ENCODE measurements around the gene CDC37.
A peak's percentile ranks its signal among the peaks of the same experiment; 100 is the strongest.
"Not testable (repeated sequence)": the region's sequence is repeated elsewhere in the genome, so short reads cannot be mapped to it uniquely, and the experiment has no call there.

The CDC37 gene

DNA sequence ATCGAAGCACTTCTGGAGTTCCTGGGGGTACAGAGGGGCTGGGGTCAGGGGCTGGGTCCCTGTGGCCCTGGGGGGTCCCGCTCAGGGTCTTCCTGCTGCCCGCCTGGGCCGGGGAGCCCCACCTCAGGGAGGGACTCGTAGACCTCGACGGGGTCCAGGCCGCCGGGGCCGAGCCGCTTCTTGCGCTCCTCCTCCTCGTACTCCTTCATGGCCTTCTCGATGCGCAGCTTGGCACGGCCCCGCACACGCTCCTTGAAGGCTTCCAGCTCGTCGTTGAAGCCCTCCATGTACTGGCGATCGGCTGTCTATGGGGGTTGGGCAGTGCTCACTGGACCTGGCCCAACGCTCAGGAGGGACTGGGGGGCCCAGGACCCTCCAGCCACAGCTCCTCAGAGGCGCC is 10.2 kb downstream of the CDC37 start:
- no peak for DNase-seq

DNA sequence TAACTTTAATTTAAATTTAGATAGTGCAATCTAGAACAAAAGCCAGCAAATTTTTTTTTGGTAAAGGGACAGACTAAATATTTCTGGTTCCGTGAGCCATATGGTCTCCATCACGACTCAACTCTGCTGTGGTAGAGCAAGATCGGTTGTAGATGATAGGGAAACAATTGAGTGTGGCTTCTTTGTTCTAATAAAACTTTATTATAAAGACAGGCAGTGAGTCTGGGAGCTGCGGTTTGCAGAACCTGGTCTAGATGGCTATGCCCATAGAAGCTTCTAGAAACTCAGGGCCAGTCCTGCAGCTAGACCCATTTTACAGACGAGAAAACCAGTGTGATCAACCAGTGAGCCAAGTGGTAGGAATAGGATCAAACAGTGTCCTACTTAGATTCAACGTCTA is 11.2 kb downstream of the CDC37 start:
- no peak for DNase-seq

DNA sequence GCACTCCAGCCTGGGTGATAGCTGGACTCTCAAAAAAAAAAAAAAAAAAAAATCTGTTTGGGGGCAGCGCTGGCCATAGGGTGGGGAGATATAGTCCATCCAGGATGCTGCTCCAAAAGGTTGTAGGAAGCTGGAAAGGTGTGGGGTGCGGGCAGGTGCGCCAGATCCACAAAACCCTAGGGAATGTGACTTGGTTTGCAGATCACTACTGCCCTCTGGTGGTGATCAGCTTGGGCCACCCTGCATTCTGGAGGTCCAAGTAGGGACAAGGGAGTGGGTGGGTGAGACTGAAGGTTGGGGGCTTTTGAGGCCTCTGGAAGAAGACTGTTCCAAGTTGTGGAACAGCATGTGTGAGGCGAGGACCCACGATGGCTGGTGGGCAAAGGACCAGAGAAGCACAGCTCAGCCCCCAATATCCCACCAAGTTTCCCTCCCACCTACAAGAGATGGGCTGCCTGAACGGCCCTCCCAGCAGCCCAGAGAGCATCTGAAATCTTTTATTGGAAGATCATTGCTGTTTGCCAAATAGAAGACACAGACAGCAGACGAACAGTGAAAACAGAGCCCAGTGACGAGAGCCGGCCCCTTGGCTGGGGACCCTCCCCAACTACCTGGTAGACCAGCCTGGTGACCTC is 12.6 kb downstream of the CDC37 start:
- peak; percentile 42 for DNase-seq

DNA sequence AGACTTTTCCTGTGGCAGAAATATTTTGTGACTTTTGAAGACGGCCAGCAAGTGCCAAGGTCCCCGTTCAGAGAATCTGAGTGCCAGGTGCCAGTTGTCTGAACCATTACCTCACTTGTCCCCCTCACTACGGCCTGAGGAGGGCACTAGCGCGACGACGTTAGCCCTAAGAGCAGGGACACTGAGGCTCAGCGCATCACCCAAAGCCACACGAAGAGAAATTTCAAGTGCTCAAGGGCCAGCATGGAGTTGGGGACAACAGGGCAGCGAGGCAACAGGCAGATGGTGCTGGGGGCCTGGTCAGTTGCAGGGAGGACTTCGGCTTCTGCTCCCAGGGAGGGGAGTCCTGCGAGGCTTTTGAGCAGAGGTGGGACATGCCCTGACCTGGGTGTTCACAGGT is 13.5 kb downstream of the CDC37 start:
- no peak for DNase-seq

DNA sequence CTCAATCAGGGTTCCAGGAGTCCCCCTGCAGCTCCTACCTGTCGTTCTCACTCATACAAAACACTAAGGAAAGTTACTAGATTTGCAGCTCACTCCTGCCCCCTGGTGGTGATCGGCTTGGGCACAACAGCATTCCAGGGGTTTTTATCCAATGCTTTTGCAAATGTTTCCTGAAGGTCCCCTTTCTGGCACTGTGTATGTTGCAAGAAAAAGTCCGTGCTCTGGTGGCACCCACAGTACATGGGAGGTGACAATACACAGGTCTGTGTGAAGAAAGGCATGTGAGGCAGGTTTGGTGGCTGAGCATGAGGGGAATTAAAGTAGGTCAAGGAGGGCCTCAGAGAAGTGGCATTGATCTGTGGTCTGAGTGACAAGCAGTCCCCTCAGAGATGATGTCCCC is 14.4 kb downstream of the CDC37 start:
- DNase-seq, result peak; percentile 73

DNA sequence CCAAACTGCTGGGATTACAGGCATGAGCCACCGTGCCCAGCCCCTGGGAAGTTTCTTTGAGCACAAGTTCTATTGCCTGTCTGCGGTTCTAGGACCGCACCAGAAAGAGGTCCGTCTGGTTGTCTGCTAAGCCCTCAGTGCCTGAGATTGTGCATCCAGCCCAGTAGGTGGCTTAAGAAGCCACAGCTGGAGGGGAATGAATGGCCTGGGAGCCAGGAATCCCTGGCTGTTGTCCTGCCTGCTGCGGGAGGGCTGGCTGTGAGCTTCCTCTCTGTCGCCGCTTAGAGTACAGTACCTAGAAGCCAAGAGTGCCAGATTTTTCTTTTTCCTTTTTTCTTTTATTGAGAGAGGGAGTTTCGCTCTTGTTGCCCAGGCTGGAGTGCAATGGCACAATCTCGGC is 18.8 kb downstream of the CDC37 start:
- DNase-seq, result no peak

DNA sequence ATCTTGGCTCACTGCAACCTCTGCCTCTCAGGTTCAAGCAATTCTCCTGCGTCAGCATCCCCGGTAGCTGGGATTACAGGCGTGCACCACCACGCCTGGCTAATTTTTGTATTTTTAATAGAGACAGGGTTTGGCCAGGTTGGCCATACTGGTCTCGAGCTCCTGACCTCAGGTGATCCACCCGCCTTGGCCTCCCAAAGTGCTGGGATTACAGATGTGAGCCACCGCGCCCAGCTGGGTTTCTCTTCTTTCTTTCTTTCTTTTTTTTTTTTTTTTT is 20.2 kb downstream of the CDC37 start:
- not testable (repeated sequence) for DNase-seq

DNA sequence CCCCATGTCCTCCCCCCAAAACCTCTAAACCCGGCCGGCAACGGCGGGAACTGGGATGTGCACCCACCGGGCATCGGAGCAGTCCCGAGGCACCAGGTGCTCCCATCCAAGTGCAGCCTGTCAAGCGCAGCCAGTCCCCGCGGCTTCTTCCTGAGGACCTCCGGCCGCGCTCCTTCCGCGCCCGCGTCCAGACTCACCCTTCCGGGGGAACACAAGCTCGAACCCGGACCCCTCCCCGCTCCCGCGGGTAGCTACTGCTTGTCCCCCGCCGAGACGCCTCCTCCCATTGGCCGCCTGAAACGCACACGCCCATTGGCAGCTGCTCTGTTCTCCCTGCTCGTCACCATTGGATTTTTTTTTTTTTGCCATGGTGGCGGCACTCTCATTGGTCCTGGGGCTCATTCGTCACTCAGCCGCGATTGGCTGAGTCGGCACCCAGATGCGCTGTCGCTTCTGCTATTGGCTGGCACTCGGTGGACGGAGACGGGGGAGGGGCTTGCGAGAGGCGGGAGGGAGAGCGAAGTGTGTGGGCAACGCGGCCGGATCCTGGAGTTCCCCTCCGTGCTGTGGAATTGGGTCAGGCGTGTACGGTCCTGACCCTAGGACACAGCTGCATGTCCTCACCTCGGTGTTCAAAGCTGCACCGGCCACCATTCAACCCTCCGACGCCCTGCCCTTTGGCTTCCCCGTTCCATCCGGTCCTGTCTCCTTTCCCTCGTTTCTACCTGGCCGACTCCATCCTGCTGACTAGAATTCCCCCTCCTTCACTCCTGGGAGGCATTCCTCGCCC is 22.8 kb downstream of the CDC37 start, which contains the start of gene TYK2:
Gene TYK2 (minus strand): TSS at position 260 of the 790 bp plus-strand sequence. CDS start 2,166 bp downstream, outside the sequence.
- peak; percentile 94 for DNase-seq

DNA sequence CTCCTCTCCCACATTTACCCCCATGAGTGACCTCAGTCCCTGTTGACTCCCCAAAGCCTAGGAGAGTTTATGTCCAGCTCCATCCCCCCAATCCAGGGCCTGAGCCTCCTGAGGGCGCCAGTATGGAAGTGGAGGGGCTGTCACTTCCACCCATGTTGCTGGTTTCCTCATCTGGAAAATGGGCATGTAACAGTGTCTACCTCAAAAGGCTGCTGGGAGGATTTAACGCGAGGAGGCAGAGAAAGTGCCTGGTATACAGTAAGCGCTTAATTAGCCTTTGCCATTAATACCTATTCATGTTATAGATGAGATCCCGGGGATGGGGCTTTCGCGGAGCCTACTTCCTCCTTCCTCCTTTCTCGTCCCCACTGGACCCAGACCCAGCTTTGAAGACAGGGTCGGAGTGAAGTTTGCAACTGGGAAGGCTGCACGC is 23.4 kb downstream of the CDC37 start:
- DNase-seq, result no peak

DNA sequence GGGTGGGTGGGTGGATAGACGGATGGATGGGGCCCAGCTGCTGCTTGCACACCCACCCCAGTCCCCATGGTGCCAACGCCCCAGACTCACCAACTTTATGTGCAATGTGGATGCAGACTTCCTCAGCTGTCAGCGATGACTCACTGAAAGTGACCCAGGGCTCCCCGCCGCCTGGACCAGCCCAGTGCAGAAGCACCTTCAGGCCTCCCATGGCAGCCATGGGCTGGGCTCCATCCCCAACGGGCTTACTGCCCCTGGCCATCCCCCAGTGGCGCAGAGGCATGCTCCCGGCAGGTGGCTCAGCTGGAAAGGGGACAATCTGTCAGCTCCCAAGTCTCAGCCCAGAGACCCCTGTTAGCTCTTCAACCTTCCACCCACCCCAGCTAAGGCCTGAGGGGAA is 25.2 kb downstream of the CDC37 start:
- no peak for DNase-seq

DNA sequence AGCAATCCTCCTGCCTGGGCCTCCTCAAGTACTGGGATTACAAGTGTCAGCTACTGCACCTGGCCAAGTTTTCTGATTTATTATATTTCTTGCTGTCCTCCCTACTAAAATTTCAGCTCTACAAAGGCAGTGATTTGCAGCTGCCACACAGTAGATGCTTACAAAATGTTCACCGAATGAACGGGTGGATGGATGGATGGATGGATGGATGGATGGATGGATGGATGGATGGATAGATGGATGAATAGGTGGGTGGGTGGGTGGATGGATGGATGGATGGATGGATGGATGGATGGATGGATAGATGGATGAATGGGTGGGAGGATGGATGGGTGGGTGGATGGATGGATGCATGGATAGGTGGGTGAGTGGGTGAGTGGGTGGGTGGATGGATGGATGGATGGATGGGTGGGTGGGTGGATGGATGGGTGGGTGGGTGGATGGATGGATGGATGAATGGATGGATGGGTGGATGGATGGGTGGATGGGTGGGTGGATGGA is 26.2 kb downstream of the CDC37 start:
- DNase-seq, result not testable (repeated sequence)

DNA sequence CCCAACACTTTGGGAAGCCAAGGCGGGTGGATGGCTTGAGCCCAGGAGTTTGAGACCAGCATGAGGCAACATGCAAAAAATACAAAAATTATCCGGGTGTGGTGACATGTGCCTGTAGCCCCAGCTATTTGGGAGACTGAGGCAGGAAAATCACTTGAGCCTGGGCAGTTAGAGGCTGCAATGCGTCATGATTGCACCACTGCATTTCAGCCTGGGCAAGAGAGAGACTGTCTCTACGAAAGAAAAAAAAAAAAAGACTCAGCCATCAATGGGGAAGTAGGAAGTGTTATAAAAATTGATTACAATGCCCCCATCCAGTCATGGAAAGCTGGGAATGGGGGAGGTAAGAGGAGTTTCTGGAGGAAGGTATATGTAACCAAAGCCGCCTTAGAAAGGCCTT is 28.4 kb downstream of the CDC37 start:
- DNase-seq, result no peak

DNA sequence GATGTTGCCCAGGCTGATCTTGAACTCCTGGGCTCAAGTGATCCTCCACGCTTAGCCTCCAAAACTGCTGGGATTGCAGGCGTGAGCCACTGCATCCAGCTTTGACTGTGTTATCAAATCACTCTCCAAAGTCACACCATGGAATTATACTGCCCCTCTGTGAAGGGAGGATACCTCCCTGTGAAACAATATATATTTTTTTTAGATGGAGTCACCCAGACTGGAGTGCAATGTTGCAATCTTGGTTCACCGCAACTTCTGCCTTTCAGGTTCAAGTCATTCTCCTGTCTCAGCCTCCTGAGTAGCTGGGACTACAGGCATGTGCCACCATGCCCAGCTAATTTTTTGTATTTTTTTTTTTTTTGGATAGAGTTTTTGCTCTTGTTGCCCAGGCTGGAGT is 30.7 kb downstream of the CDC37 start:
- no peak for DNase-seq

DNA sequence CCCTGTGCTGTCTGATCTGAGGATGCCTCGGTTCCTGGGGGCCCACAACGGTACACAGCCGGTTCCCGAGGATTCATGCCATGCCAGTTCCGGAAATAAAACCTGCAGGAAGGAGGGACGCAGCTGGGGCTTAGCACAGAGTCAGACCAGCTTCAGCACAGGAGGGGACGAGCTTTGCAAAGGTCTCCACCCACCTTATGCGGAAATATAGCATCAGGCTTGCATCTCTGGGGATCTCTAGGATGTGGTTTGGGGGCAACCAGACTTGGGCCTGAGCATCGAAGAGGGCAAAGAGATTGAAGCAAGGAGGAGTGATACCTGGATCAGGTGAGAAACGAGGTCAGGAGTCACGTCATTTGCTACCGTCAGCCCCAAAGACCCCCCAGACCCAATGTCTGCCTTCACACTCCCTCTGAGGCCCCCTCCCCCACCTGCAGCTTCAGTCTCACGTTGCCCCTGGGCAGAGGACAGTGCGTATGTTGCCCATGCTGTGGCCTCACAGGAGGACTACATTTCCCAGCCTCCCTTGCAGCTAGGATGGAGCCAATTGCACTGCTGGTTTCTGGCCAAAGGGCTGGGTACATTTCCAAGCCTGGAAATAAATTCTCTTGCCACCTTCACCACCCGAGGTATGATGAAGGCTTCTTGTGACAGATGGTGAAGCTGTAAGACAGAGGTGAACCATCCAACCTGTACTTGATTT is 35.1 kb downstream of the CDC37 start:
- no peak for DNase-seq

DNA sequence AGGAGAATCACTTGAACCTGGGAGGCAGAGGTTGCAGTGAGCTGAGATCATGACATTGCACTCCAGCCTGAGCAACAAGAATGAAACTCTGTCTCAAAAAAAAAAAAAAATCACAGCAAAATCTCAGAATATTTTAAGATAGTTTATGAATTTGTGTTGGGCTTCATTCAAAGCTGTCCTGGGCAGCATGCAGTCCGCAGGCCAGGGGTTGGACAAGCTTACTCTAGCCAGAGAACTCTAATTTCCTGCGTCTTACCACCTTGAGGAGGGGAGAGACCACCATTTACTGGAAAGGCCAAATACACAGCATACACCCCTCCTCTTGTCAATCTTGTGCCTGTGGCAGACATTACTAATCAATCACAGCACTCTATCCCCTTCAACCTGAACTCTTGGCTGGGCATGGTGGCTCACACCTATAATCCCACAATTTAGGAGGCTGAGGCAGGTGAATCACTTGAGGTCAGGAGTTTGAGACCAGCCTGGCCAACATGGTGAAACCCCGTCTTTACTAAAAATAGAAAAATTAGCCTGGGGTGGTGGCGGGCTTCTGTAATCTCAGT is 36.3 kb downstream of the CDC37 start:
- not testable (repeated sequence) for DNase-seq

DNA sequence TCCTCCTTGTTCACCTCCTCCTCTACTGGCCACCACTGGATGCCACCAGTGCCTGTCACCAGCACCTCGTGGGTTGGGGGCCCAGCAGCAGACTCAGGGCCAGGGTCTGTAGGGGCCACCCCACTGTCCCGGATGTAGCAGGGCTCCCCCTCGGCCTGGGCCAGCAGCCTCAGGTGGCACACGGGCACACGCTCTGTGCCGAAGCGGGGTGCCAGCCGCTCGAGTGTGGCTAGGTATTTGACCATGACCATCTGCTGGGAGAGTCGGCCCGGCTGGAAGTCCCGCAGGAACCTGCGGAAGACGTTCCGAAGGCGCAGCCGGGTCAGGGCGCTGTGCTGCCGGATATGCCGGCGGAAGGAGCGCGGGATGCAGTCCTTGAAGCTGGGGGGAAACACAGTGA is 37.8 kb downstream of the CDC37 start:
- no peak for DNase-seq

DNA sequence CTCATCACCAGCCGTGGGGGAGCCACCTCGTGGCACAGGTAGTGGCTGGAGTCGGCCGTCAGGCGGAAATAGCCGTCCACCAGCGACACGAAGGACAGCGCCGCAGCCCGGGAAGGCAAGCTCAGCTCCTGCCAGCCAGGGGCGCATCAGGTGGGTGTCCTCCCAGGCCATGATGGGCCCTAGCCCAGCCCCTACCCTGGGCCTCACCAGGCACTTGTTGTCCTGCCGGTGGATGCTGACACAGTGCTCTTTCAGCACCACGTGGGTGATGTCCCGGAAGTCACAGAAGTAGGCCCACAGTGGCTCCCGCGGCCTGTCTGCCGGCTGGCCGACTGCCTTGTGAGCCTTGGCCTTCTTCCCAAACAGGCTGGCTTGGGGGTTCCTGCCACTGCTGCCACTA is 38.7 kb downstream of the CDC37 start:
- no peak for DNase-seq

DNA sequence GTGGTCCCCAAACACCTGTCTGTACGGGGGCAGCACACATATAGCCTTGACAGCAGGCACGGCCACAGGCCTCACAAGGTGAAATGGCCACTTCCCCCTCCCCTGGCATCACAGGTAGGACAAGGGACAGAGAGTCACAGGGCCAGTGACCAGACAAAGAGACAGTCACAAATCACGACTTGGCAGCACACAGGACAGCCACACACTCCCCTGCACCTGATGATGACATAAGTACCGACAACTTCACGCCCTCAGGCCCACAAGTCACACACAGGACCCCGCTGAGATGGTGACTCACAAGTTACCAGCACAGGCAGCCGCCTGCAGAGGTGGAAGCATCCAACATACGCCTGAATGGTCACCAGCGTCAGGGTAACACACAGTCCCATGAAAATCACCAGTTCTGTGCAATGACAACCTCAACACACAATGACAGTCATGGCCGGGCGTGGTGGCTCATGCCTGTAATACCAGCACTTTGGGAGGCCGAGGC is 39.5 kb downstream of the CDC37 start:
- DNase-seq, result no peak

DNA sequence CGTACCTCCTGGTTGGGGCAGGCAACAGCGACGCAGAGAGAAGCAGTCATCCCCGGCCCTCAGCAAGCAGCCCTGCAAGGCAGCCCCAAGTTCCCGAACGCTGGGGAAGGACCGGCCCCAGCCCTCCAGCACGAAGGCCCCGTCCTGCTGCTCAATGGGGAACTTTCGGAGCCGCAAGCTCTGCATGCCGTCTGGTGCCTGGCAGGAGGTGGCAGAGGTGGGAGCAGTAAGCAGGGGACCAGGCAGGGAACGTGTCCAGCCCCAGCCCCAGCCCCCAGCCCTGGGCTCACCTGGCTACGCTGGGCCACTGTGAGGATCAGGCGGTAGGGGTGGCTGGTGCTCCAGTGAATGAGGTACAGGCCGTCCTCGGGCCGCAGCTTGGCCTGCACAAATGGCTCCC is 41.1 kb downstream of the CDC37 start:
- DNase-seq, result no peak

DNA sequence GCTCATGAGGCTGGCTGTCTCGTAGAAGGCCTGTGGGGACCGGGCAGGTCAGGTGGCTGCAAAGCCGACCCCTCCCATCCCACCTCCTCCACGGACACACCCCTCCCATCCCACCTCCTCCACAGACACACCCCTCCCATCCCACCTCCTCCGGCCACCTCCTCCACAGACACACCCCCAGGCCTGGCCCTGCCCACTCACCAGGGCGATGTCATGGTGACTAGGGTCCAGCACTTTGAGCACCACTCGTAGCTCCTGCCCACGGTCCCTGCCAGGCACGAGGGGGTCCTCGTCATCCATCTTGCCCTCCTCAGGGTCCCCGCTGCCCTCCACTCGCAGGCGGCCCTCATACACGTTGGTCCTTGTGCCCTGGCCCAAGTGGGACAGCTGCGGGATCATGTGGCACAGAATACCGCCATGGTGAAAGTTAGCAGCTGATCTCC is 41.8 kb downstream of the CDC37 start:
- DNase-seq, result no peak

DNA sequence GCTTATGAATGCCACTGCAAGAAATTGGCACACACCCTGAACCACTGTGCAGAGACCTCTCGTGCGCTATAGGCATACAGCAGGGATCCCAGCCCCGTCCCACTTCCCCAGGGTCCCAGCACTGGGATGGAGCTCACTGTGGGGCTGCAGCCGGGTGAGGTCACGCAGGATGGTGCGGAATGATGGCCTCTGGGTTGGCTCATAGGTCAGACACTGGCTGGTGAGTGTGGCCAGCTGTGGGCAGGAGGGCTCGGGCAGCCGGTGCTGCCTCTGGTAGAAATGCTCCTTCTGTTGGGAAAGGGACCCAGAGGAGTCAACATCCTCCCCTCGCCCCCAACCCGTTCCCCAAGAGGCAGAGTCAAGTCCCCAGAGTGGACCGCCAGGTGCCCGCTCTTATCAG is 46.9 kb downstream of the CDC37 start:
- DNase-seq, result no peak

DNA sequence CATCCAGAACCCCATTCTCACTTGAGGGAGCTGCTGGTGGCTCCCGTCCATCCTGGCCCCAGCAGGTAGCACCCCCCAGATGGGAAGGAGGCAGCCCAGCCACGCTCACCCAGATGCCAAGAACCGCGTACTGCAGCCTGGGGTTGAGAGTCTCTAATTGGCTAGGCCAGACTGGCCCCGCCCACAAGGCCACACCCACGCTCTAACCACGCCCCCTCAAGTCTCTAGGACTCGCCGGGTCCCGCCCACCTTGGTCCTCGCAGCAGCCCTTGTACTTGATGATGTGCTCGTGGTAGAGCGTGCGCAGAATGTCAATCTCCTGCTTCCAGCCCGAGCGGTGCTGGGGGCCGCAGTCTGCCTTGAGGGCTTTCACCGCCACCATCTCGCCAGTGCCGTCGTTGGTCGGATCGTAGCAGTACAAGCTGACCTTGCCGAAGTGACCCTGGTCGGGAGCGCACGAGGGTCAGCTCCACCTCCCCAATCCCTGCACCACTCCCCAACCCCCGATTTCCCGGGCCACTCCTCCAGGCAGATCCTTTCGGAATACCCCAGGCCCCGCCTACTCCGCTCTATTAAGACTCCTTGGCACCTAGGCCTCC is 49.5 kb downstream of the CDC37 start:
- no peak for DNase-seq

All from NCI-H2107 (cell line).